Testis (tissue), 3 donors: ENCODE results near the gene CRB1. TPM values are rescaled to one million over a fixed set of nuclear protein-coding genes. Genes with fewer than 3 reads are reported as not detected.

ENCODE experiments used
- DNase-seq: peaks from one replicate; pipeline ENCODE4 v3.0.0-alpha.2; 2019
- H3K27ac ChIP-seq, 2 donors: fragments of 200-600 bp; sonication (generic); one replicate each; pipeline ENCODE4 v1.5.1; 2019
- H3K27me3 ChIP-seq: fragments of 200-600 bp; sonication (generic); one replicate; pipeline ENCODE4 v1.5.1; 2019
- H3K36me3 ChIP-seq: fragments of 200-600 bp; sonication (generic); one replicate; pipeline ENCODE4 v1.5.1; 2017; ENCODE audit warnings: low read depth; ENCODE audit errors: missing control alignments
- H3K4me1 ChIP-seq: fragments of 200-600 bp; sonication (generic); one replicate; pipeline ENCODE4 v1.5.1; 2019
- H3K4me3 ChIP-seq, 2 donors: fragments of 200-600 bp; sonication (generic); one replicate each; pipeline ENCODE4 v1.5.1; 2017 to 2019
- H3K9me3 ChIP-seq: fragments of 200-600 bp; sonication (generic); one replicate; pipeline ENCODE4 v1.5.1; 2017
- POLR2A ChIP-seq: fragments of 450-650 bp; IDR thresholded peaks from one replicate; pipeline ENCODE4 v1.6.1; 2017; ENCODE audit warnings: antibody characterized with exemption, mild to moderate bottlenecking, moderate library complexity
- WGBS, 2 donors: methylation state at CpG; one replicate each; pipeline ENCODE4 v1.1.5; 2018; 5-methylcytosine and 5-hydroxymethylcytosine counted together
- intact Hi-C: fragments of 100-400 bp; cut with DNase I; formaldehyde crosslinking; loops from one replicate; pipeline ENCODE4 v1.15.1; 2023; ENCODE audit warnings: low total_unique reads
- polyA plus RNA-seq: library from polyadenylated mRNA; stranded (reverse); fragments of 350-450 nt; fragmentation: Illumina TruSeq; extraction: RNeasy Lipid Tissue Mini Kit (QIAGEN cat#74804); gene quantifications from one replicate; pipeline ENCODE4 v1.2.3, GENCODE V29; 2014; ENCODE audit warnings: low read depth, low replicate concordance; ENCODE audit not compliant: insufficient read depth
- total RNA-seq, 2 donors: library from RNA; depleted of rRNA; stranded (reverse); fragments of >200 nt; gene quantifications; one replicate each; pipeline ENCODE4 v1.2.3, GENCODE V29; 2016
- TF ChIP-seq, protein P1 (sequence below), 3 experiments: fragments of 450-650 bp in 2 of 3; fragments of 200-600 bp in 1 of 3; sonication (generic) in 1 of 3; IDR thresholded peaks; one replicate each; pipeline ENCODE4 v1.5.1; 2016 to 2019; ENCODE audit warnings: antibody characterized with exemption in 3 of 3, mild to moderate bottlenecking in 2 of 3, moderate library complexity in 1 of 3

Gene CRB1
- total and polyA plus RNA-seq, 3 donors from 2014 or later: 7.4 to 14.7 (median 12.9) TPM

DNA sequence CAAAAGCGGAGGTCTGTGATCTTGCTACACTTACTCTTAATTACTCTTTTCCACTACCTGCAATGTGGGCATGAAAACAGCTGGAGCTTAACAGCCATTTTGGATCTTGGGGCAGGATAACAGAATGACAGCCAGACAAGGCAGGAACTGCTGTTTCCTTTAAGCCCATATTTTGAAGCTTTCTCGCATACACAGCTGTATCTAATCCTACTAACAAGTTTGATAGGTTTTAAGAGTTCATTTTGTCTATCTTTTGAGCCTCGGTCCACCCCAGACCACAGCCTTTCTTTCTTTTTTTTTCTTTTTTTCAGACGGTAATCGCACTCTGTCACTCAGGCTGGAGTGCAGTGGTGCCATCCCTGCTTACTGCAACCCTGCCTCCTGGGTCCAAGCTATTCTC lies 42.4 kb upstream of the CRB1 start:
- no peak for DNase-seq
- no peaks in the 10 kb centered on the region for H3K4me1 ChIP-seq
- no peaks in the 10 kb centered on the region for H3K9me3 ChIP-seq
- intact Hi-C loops: no loop called here
- no peak overlapping the region for H3K27ac ChIP-seq
- WGBS, 2 donors: 78 to 90% methylated on average over 5 of the region's 5 CpGs
- no peaks in the 10 kb centered on the region for H3K36me3 ChIP-seq
- no peak overlapping the region for H3K4me3 ChIP-seq
- H3K27me3 ChIP-seq: no peaks in the 10 kb centered on the region
- TF ChIP-seq, protein P1, sequence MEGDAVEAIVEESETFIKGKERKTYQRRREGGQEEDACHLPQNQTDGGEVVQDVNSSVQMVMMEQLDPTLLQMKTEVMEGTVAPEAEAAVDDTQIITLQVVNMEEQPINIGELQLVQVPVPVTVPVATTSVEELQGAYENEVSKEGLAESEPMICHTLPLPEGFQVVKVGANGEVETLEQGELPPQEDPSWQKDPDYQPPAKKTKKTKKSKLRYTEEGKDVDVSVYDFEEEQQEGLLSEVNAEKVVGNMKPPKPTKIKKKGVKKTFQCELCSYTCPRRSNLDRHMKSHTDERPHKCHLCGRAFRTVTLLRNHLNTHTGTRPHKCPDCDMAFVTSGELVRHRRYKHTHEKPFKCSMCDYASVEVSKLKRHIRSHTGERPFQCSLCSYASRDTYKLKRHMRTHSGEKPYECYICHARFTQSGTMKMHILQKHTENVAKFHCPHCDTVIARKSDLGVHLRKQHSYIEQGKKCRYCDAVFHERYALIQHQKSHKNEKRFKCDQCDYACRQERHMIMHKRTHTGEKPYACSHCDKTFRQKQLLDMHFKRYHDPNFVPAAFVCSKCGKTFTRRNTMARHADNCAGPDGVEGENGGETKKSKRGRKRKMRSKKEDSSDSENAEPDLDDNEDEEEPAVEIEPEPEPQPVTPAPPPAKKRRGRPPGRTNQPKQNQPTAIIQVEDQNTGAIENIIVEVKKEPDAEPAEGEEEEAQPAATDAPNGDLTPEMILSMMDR (IDR thresholded peaks at IDR 0.05): no peak
- no peak for TF ChIP-seq POLR2A

DNA sequence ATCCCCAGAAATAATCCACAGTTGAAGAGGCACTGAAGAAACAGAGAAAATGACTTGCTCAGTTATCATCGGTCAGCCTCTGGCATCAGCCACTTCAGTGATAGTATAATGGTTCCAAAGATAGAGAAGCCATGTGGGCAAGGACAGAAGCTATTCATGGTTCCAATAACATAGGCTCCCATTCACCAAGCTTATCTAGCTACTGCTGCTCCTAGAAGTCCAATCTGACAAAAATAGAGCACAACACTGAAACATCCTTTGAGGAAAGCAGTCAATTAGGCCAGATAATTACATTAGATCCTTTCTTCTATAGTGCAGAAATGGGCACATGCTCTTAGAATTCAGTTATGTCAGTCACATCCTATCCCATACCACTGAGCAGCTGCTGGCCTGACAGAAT lies 33.5 kb upstream of the CRB1 start:
- H3K4me3 ChIP-seq: no peak overlapping the region
- H3K36me3 ChIP-seq: no peaks in the 10 kb centered on the region
- no peaks in the 10 kb centered on the region for H3K4me1 ChIP-seq
- no peaks in the 10 kb centered on the region for H3K9me3 ChIP-seq
- DNase-seq: no peak
- no peak for TF ChIP-seq POLR2A
- TF ChIP-seq, protein P1 (IDR thresholded peaks at IDR 0.05): no peak
- H3K27me3 ChIP-seq: no peaks in the 10 kb centered on the region
- intact Hi-C loops: no loop called here
- 45 to 50% methylated on average over 1 of the region's 1 CpG for WGBS, 2 donors
- no peak overlapping the region for H3K27ac ChIP-seq

GRCh38 chr1:197235355-197235754 lies 32.7 kb upstream of the CRB1 start:
- no peaks in the 10 kb centered on the region for H3K4me1 ChIP-seq
- no peaks in the 10 kb centered on the region for H3K27me3 ChIP-seq
- no peaks in the 10 kb centered on the region for H3K36me3 ChIP-seq
- intact Hi-C loops: no loop called here
- 97 to 100% methylated on average over 2 of the region's 2 CpGs for WGBS, 2 donors
- no peak for DNase-seq
- no peaks in the 10 kb centered on the region for H3K9me3 ChIP-seq
- H3K27ac ChIP-seq: no peak overlapping the region
- no peak overlapping the region for H3K4me3 ChIP-seq
- TF ChIP-seq, protein P1 (IDR thresholded peaks at IDR 0.05): no peak
- TF ChIP-seq POLR2A: no peak

DNA sequence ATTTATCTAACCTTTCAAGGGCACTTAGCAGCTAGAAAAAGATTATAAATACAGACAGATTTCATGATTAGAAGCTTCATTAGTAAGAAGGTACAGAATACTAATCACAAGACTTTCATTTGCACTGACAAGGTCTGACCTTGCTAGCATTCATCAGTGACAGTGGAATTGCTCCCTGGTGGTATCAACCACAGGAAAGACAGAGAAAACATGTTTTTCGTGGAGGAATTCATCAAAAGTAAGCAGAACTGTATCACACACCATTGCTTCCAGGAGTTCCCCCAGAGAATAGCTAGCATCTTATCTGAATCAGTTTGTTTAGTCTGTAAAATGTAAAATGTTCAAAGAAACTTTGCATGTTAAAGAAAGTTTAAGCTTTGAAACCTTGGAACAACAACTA lies 20.6 kb upstream of the CRB1 start:
- no peak overlapping the region for H3K27ac ChIP-seq
- no peaks in the 10 kb centered on the region for H3K4me1 ChIP-seq
- intact Hi-C loops: no loop called here
- no peaks in the 10 kb centered on the region for H3K9me3 ChIP-seq
- no peaks in the 10 kb centered on the region for H3K27me3 ChIP-seq
- WGBS, 2 donors: 44 to 47% methylated on average over 1 of the region's 1 CpG
- no peak overlapping the region for H3K4me3 ChIP-seq
- no peak for TF ChIP-seq POLR2A
- TF ChIP-seq, protein P1 (IDR thresholded peaks at IDR 0.05): no peak
- no peaks in the 10 kb centered on the region for H3K36me3 ChIP-seq
- DNase-seq: no peak

- 55 to 57% methylated on average over 2 of the region's 2 CpGs for WGBS, 2 donors
- intact Hi-C loops: no loop called here
- DNase-seq: no peak
- H3K4me1 ChIP-seq: no peaks in the 10 kb centered on the region
- H3K27ac ChIP-seq: no peak overlapping the region
- H3K27me3 ChIP-seq: no peaks in the 10 kb centered on the region
- no peak overlapping the region for H3K4me3 ChIP-seq
- no peaks in the 10 kb centered on the region for H3K36me3 ChIP-seq
- no peaks in the 10 kb centered on the region for H3K9me3 ChIP-seq
- TF ChIP-seq, protein P1 (IDR thresholded peaks at IDR 0.05): no peak
- no peak for TF ChIP-seq POLR2A
These were observed 18.7 kb upstream of the CRB1 start for GRCh38 chr1:197249324-197249723.
